ENCODE data around the gene NOPCHAP1.

Gene NOPCHAP1

DNA sequence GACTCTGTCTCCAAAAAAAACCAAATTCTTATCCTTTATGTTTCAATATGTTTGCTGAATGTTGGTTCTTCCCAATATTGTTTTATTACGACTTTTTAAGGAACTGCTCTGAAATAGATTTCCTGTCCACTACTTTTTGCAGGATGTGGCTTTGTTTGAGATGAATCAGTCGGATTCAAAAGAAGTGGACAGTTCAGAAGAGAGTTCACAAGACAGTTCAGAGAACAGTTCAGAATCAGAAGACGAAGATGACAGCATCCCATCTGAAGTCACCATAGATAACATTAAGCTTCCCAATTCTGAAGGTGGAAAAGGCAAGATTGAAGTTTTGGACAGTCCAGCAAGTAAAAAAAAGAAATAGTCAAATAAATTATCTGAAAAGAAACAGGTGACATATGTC lies 8.2 kb downstream of the NOPCHAP1 start:
- TF ChIP-seq, protein P1, sequence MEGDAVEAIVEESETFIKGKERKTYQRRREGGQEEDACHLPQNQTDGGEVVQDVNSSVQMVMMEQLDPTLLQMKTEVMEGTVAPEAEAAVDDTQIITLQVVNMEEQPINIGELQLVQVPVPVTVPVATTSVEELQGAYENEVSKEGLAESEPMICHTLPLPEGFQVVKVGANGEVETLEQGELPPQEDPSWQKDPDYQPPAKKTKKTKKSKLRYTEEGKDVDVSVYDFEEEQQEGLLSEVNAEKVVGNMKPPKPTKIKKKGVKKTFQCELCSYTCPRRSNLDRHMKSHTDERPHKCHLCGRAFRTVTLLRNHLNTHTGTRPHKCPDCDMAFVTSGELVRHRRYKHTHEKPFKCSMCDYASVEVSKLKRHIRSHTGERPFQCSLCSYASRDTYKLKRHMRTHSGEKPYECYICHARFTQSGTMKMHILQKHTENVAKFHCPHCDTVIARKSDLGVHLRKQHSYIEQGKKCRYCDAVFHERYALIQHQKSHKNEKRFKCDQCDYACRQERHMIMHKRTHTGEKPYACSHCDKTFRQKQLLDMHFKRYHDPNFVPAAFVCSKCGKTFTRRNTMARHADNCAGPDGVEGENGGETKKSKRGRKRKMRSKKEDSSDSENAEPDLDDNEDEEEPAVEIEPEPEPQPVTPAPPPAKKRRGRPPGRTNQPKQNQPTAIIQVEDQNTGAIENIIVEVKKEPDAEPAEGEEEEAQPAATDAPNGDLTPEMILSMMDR (IDR thresholded peaks at IDR 0.05) = no peak

DNA sequence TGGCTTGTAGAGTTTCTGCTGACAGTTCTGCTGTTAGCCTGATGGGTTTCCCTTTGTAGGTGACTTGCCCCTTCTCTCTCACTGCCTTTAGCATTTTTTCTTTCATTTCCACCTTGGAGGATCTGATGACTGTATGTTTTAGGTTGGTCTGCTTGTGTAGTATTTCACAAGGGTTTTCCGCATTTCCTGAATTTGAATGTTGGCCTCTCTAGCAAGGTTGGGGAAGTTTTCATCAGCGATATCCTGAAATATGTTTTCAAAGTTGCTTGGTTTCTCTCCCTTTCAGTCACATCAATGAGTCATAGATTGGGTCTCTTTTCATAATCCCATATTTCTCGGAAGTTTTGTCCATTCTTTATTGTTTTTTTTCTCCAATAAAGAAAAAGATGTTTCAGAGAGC lies 11.4 kb downstream of the NOPCHAP1 start:
- TF ChIP-seq, protein P1 (IDR thresholded peaks at IDR 0.05) = no peak

DNA sequence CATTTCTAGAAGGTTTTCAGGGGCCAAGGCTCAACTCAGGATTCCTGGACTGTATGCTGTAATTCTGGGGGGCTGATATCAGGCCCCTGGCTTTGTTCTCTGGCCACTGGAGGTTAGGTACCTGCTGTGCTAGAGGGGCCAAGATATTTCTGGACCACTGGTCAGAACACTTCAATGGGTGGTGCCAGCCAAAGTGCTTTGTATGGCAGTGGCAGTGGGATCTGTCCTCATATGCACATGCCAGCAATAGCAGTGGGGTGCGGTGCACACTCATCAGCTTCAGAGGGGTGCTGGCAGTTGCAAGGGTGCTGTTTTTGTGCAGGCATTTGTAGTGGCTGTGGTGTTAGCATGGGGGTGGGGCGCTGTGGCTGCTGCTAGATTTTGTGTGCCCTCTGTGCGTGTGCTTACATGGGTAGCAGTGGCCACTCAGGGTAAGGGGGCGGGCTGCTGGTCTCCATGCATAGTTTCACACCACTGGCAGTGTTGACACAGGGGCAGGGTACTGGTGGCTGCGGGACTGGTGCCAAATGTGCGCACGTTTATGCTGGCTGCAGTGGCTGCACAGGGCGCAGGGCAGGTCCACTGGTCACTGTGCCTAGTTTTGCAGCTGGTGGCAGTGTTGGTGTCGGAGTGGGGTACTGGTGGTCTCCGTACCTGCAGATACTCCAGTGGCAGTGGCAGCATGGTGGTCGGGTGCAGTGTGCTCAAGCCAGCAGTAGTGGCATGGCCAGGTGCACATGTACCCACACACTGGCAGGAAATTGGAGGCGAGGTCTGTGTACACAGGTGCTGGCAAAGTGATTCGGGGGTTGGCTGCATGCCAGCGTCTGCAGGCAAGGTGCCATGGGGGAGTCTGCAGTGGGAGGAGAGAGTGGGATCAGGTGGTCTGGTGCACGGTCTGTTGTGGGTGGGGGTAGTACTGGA lies 12.6 kb downstream of the NOPCHAP1 start:
- TF ChIP-seq, protein P1 (IDR thresholded peaks at IDR 0.05) = no peak

DNA sequence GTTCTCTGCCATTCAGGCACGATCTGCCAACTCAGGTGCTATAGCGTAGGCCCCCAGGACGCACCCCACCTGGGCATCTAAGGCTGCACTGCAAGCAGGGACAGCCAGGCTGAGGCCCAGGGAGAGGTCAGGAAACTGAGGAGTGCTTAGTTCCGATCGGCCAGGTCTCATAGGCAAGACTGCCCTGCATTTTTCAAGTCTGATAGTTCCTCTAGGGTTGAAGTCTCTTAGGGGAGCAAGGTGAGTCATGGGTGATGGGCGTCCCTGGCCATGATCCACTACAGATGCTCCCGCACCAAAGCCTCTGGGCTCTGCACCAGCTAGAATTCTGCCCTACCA lies 13.2 kb downstream of the NOPCHAP1 start:
- TF ChIP-seq, protein P1 (IDR thresholded peaks at IDR 0.05) = no peak

DNA sequence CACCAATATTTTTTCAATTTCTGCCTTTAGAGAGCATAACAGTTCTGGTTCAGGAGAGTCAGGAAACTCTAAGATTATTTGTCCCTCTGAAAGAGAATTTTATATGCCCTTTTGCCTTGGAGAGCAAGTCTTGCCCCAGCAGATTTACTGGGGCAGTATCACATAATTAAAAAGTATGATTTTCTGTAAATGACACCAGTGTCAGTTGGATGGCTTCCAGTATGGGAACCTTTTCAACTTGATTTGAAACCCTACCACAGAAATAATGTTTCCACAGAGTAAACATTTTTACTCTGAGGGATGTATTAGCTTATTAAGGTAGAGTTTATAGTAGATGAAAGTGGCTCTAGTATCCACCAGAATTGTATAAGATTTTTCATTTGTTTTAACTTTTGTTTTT lies 15.4 kb downstream of the NOPCHAP1 start:
- TF ChIP-seq, protein P1 (IDR thresholded peaks at IDR 0.05) = no peak

DNA sequence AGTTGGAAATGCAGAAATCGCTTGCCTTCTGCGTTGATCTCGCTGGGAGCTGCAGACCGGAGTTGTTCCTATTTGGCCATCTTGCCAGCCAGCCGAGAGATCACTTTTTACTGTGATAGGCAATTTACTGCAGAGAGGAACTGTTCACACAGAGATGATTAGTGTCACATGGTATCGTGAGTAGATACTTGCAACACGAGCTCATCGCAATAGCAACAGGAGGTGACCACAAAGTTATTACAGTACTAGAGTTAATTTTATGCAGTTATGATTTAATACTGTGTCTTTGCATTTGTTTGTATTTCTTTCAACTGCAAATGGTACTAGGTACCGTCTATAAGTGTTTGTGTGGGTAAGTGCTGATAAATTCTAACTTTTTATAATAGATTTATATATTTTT lies 27.8 kb downstream of the NOPCHAP1 start:
- TF ChIP-seq, protein P1 (IDR thresholded peaks at IDR 0.05) = no peak

DNA sequence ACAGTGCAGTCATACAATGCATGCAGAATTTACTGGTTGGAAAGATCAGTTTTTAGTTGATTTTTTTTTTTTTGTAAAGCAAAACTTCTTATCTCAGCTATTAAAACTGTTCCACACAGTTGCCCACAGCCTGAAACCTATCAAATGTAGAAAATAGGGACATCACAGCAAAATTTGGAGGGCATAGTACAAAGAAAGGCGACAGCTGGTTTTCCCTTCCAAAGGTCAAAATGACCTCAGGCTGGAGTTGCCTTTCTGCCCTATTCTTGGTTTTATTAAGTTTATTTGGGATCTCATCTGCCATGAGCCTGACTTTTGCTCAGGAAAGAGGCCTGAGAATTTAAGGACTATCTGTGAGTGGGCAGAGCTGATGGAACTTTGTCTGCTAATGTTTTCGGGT lies 28.5 kb downstream of the NOPCHAP1 start:
- TF ChIP-seq, protein P1 (IDR thresholded peaks at IDR 0.05) = no peak

Data from LNCAP (cell line).